Stimulated activated CD8-positive, alpha-beta memory T cell treated with anti-CD3 and anti-CD28 coated beads, Interleukin-15, amount 100 ng/mL, for 1 hour (primary cell): ENCODE measurements around the gene KIF15.
"Not testable (repeated sequence)": the region's sequence is repeated elsewhere in the genome, so short reads cannot be mapped to it uniquely, and the experiment has no call there.

ENCODE experiments used
- DNase-seq: peaks from one replicate; pipeline ENCODE4 v3.0.0-alpha.2; 2020; ENCODE audit warnings: low read depth

The KIF15 gene

GRCh38 chr3:44761424-44762169, at the start of gene KIF15, which contains the start of gene KIAA1143:
TSS of gene KIF15 (plus strand) at chr3:44761794. CDS start at chr3:44761866, 72 bp downstream.
TSS of gene KIAA1143 (minus strand) at chr3:44761619. CDS start at chr3:44761602, 17 bp downstream.
- DNase-seq: peak; percentile 99

- peak; percentile 24 for DNase-seq
Measured at GRCh38 chr3:44712455-44713075, 49.0 kb upstream of the KIF15 start, which contains the start of gene ZNF502. TSS of gene ZNF502 (plus strand) at chr3:44712660. CDS start at chr3:44720262, 7,602 bp downstream.

- DNase-seq: no peak
Measured at GRCh38 chr3:44721231-44722102, 40.1 kb upstream of the KIF15 start.

- DNase-seq: no peak
Measured at GRCh38 chr3:44722103-44722401, 39.5 kb upstream of the KIF15 start.

- peak; percentile 70 for DNase-seq
Measured at GRCh38 chr3:44729384-44729910, 32.1 kb upstream of the KIF15 start, which contains the start of gene ZNF501. TSS of gene ZNF501 (plus strand) at chr3:44729635. CDS start at chr3:44734422, 4,787 bp downstream.

GRCh38 chr3:44734646-44735168, 26.9 kb upstream of the KIF15 start:
- no peak for DNase-seq

GRCh38 chr3:44761101-44761423, 532 bp upstream of the KIF15 start:
- DNase-seq: no peak

GRCh38 chr3:44762170-44762677, 630 bp downstream of the KIF15 start:
- no peak for DNase-seq

GRCh38 chr3:44762690-44763089, 1.1 kb downstream of the KIF15 start:
- DNase-seq: no peak

GRCh38 chr3:44764248-44764647, 2.7 kb downstream of the KIF15 start:
- DNase-seq: no peak

- no peak for DNase-seq
Measured at GRCh38 chr3:44771424-44772098, 10.0 kb downstream of the KIF15 start.

- DNase-seq: no peak
Measured at GRCh38 chr3:44772099-44772442, 10.5 kb downstream of the KIF15 start.

GRCh38 chr3:44782891-44783290, 21.3 kb downstream of the KIF15 start:
- no peak for DNase-seq

GRCh38 chr3:44795197-44795596, 33.6 kb downstream of the KIF15 start:
- no peak for DNase-seq

- DNase-seq: no peak
Measured at GRCh38 chr3:44802011-44802410, 40.4 kb downstream of the KIF15 start.

GRCh38 chr3:44803298-44803697, 41.7 kb downstream of the KIF15 start:
- DNase-seq: no peak

- no peak for DNase-seq
Measured at GRCh38 chr3:44805960-44806359, 44.4 kb downstream of the KIF15 start.

GRCh38 chr3:44814751-44815150, 53.2 kb downstream of the KIF15 start:
- no peak for DNase-seq

GRCh38 chr3:44816334-44816733, 54.7 kb downstream of the KIF15 start:
- not testable (repeated sequence) for DNase-seq

- DNase-seq: not testable (repeated sequence)
Measured at GRCh38 chr3:44821206-44821605, 59.6 kb downstream of the KIF15 start.

- no peak for DNase-seq
Measured at GRCh38 chr3:44825264-44825925, 63.8 kb downstream of the KIF15 start.
